CD4-positive, alpha-beta memory T cell (primary cell): ENCODE data around the gene VAMP1. TPM values are rescaled to one million over a fixed set of nuclear protein-coding genes. Genes with fewer than 3 reads are reported as not detected.
"Not testable (repeated sequence)": the region's sequence is repeated elsewhere in the genome, so short reads cannot be mapped to it uniquely, and the experiment has no call there.

Source experiments
- CTCF ChIA-PET: fragments of 350-600 bp; sonication (Branson Sonifier 250); formaldehyde crosslinking; loops from one replicate; lab custom pipeline; 2021; ENCODE audit warnings: inconsistent platforms; ENCODE audit not compliant: partially characterized antibody; lab: Charles Lee
- POLR2A ChIA-PET: fragments of 350-600 bp; sonication (Branson Sonifier 250); formaldehyde crosslinking; loops from one replicate; lab custom pipeline; 2021; ENCODE audit not compliant: partially characterized antibody; lab: Charles Lee
- DNase-seq, 5 donors: peaks; one replicate each; pipeline versions ENCODE4 v3.0.0 to v3.0.0-alpha.2; 2020 to 2022; ENCODE audit warnings: mixed read lengths in 1 of 5
- H3K27ac ChIP-seq: one replicate; pipeline ENCODE4 v1.7.0; 2013; ENCODE audit warnings: low read depth, low read length
- H3K27me3 ChIP-seq: 2 replicates; pipeline ENCODE4 v1.7.0; 2013; ENCODE audit warnings: mild to moderate bottlenecking, low read length, moderate library complexity; ENCODE audit not compliant: insufficient read depth
- H3K36me3 ChIP-seq: 2 replicates; pipeline ENCODE4 v1.7.0; 2013; ENCODE audit warnings: mild to moderate bottlenecking, low read length, moderate library complexity; ENCODE audit not compliant: insufficient read depth
- H3K4me1 ChIP-seq: 2 replicates; pipeline ENCODE4 v1.7.0; 2013; ENCODE audit warnings: mild to moderate bottlenecking, low read length, moderate library complexity; ENCODE audit not compliant: insufficient read depth
- H3K4me3 ChIP-seq, 2 donors: one replicate each; pipeline ENCODE4 v1.7.0; 2013; ENCODE audit warnings: low read length in 2 of 2, mild to moderate bottlenecking in 1 of 2
- H3K9me3 ChIP-seq, 2 donors: one replicate each; pipeline ENCODE4 v1.7.0; 2013; ENCODE audit warnings: low read length in 2 of 2, control low read depth in 1 of 2; ENCODE audit not compliant: control insufficient read depth in 1 of 2
- H3K27ac Mint-ChIP-seq, 7 donors: one replicate each; pipeline ENCODE4 v1.8.0; 2020 to 2021; ENCODE audit warnings: mixed read lengths in 7 of 7, mild to moderate bottlenecking in 6 of 7, inconsistent platforms in 3 of 7, moderate library complexity in 3 of 7
- H3K27me3 Mint-ChIP-seq, 2 donors: one replicate each; pipeline ENCODE4 v1.8.0; 2020 to 2021; ENCODE audit warnings: mixed read lengths in 2 of 2
- H3K36me3 Mint-ChIP-seq, 2 donors: one replicate each; pipeline ENCODE4 v1.8.0; 2020 to 2021; ENCODE audit warnings: mixed read lengths in 2 of 2, inconsistent platforms in 1 of 2, mild to moderate bottlenecking in 1 of 2
- H3K4me1 Mint-ChIP-seq, 4 donors: one replicate each; pipeline ENCODE4 v1.8.0; 2020 to 2021; ENCODE audit warnings: mixed read lengths in 4 of 4, mild to moderate bottlenecking in 1 of 4
- H3K4me3 Mint-ChIP-seq, 8 donors: one replicate each; pipeline ENCODE4 v1.8.0; 2020 to 2021; ENCODE audit warnings: mixed read lengths in 8 of 8, mild to moderate bottlenecking in 7 of 8, moderate library complexity in 6 of 8, inconsistent platforms in 3 of 8
- H3K9me3 Mint-ChIP-seq, 8 donors: one replicate each; pipeline ENCODE4 v1.8.0; 2020 to 2021; ENCODE audit warnings: mixed read lengths in 8 of 8, mild to moderate bottlenecking in 5 of 8, inconsistent platforms in 3 of 8, moderate library complexity in 1 of 8
- intact Hi-C: fragments of 100-400 bp; cut with micrococcal nuclease; formaldehyde crosslinking; loops from one replicate; pipeline ENCODE4 v1.15.1; 2023
- polyA plus RNA-seq, 2 donors: library from polyadenylated mRNA; unstranded; fragments of 300-500 nt; fragmentation: Illumina TruSeq; gene quantifications; one replicate each; pipeline ENCODE4 v1.2.3, GENCODE V29; 2021
- total RNA-seq, 2 experiments: library from RNA; stranded (reverse); gene quantifications; one replicate each; pipeline ENCODE4 v1.2.3, GENCODE V29; 2021

VAMP1 gene
- total and polyA plus RNA-seq, 4 experiments from 2014 or later = 10.3 to 101 (median 54.9) TPM

GRCh38 chr12:6488240-6488639 is 17.8 kb upstream of the VAMP1 start:
- H3K27ac ChIP-seq = no peak overlapping the region
- Mint-ChIP-seq H3K27me3 (no peaks in the 10 kb centered on the region), H3K9me3 (peaks cover 0 to under 1% (median 0%) of the 10 kb centered on the region in 8 donors), H3K4me3 (no peak overlapping the region), H3K4me1 (peaks cover 3 to 16% (median 12%) of the 10 kb centered on the region in 4 donors), H3K27ac (no peak overlapping the region), H3K36me3 (peaks cover 7 to 9% of the 10 kb centered on the region in 2 donors)
- POLR2A ChIA-PET = interaction anchor here (0.6 to 2.1 kb wide), 2 partner anchors 18 to 22 kb away, joined by 3 to 12 read pairs; partner anchors contain the start of gene VAMP1
- H3K4me1 ChIP-seq = peaks cover 10% of the 10 kb centered on the region
- DNase-seq = no peak
- intact Hi-C loops = no loop called here
- H3K36me3 ChIP-seq = no peaks in the 10 kb centered on the region
- CTCF ChIA-PET = interaction anchor here (0.9 to 2.1 kb wide), 3 partner anchors 23 to 76 kb away, joined by 3 to 6 read pairs (median 6); no protein-coding TSS in a partner anchor
- H3K4me3 ChIP-seq = no peak overlapping the region
- H3K27me3 ChIP-seq = no peaks in the 10 kb centered on the region
- no peaks in the 10 kb centered on the region for H3K9me3 ChIP-seq

- no peaks in the 10 kb centered on the region for H3K4me1 ChIP-seq
- Mint-ChIP-seq H3K27ac (no peak overlapping the region), H3K36me3 (no peaks in the 10 kb centered on the region), H3K9me3 (peaks cover 0 to 3% (median 0%) of the 10 kb centered on the region in 8 donors), H3K27me3 (peaks cover 0 to 2% of the 10 kb centered on the region in 2 donors), H3K4me3 (no peak overlapping the region), H3K4me1 (no peaks in the 10 kb centered on the region)
- no peaks in the 10 kb centered on the region for H3K9me3 ChIP-seq
- H3K36me3 ChIP-seq = no peaks in the 10 kb centered on the region
- H3K27me3 ChIP-seq = no peaks in the 10 kb centered on the region
- no peak for DNase-seq
- ChIA-PET CTCF (interaction anchor here (0.5 kb wide), 1 partner anchor 28 kb away, joined by 3 read pairs; no protein-coding TSS in a partner anchor), POLR2A (no interaction called here)
- H3K27ac ChIP-seq = no peak overlapping the region
- intact Hi-C loops = no loop called here
- no peak overlapping the region for H3K4me3 ChIP-seq
Measured at GRCh38 chr12:6478416-6478815, 7.9 kb upstream of the VAMP1 start.

GRCh38 chr12:6477601-6478377 is 7.3 kb upstream of the VAMP1 start:
- H3K27ac ChIP-seq, DNase-seq, H3K27me3 Mint-ChIP-seq, H3K9me3 Mint-ChIP-seq, H3K27me3 ChIP-seq, H3K9me3 ChIP-seq, H3K36me3 ChIP-seq, intact Hi-C loops, H3K36me3 Mint-ChIP-seq, H3K27ac Mint-ChIP-seq, H3K4me3 Mint-ChIP-seq, H3K4me3 ChIP-seq, H3K4me1 ChIP-seq, H3K4me1 Mint-ChIP-seq: not testable (repeated sequence)
- CTCF ChIA-PET = interaction anchor here (0.9 kb wide), 1 partner anchor 80 kb away, joined by 3 read pairs; no protein-coding TSS in a partner anchor
- POLR2A ChIA-PET = interaction anchor here (0.6 kb wide), 1 partner anchor 60 kb away, joined by 3 read pairs; no protein-coding TSS in a partner anchor

GRCh38 chr12:6476489-6476888 is 6.0 kb upstream of the VAMP1 start:
- peaks cover 1% of the 10 kb centered on the region for H3K4me1 ChIP-seq
- H3K4me1 Mint-ChIP-seq = peaks cover 0 to 3% (median under 1%) of the 10 kb centered on the region in 4 donors
- intact Hi-C loops = no loop called here
- no peaks in the 10 kb centered on the region for H3K9me3 ChIP-seq
- DNase-seq = no peak
- no peak overlapping the region for H3K4me3 ChIP-seq
- H3K27ac Mint-ChIP-seq = no peak overlapping the region
- H3K27ac ChIP-seq = no peak overlapping the region
- H3K27me3 ChIP-seq = no peaks in the 10 kb centered on the region
- H3K9me3 Mint-ChIP-seq = peaks cover 0 to 3% (median 0%) of the 10 kb centered on the region in 8 donors
- no peaks in the 10 kb centered on the region for H3K36me3 ChIP-seq
- H3K36me3 Mint-ChIP-seq = no peaks in the 10 kb centered on the region
- no peak overlapping the region for H3K4me3 Mint-ChIP-seq
- ChIA-PET CTCF (no interaction called here), POLR2A (no interaction called here)
- H3K27me3 Mint-ChIP-seq = peaks cover 0 to 2% of the 10 kb centered on the region in 2 donors

GRCh38 chr12:6475233-6475975 is 4.9 kb upstream of the VAMP1 start:
- H3K9me3 ChIP-seq = not testable (repeated sequence)

GRCh38 chr12:6472491-6472890 is 2.0 kb upstream of the VAMP1 start:
- CTCF ChIA-PET = interaction anchor here (1.4 kb wide), 1 partner anchor 28 kb away, joined by 3 read pairs; no protein-coding TSS in a partner anchor
- H3K4me3 Mint-ChIP-seq = peak overlapping the region in 1 of 8 donors; percentile 4

More at GRCh38 chr12:6475233-6475975, 4.9 kb upstream of the VAMP1 start:
- H3K27me3 ChIP-seq, CTCF ChIA-PET, DNase-seq, H3K27me3 Mint-ChIP-seq, H3K36me3 ChIP-seq, H3K4me3 Mint-ChIP-seq, H3K4me3 ChIP-seq, H3K27ac ChIP-seq, H3K4me1 ChIP-seq, H3K9me3 Mint-ChIP-seq, POLR2A ChIA-PET, intact Hi-C loops, H3K36me3 Mint-ChIP-seq: not testable (repeated sequence)
- H3K4me1 Mint-ChIP-seq = peaks cover 4 to 11% (median 8%) of the 10 kb centered on the region in 4 donors
- peak overlapping the region in 1 of 7 donors; percentile 70 for H3K27ac Mint-ChIP-seq

More at GRCh38 chr12:6472491-6472890, 2.0 kb upstream of the VAMP1 start:
- intact Hi-C loops = no loop called here
- H3K27me3 Mint-ChIP-seq = peaks cover 0 to 2% of the 10 kb centered on the region in 2 donors
- Histone ChIP-seq H3K4me3 (no peak overlapping the region), H3K4me1 (peaks cover 28% of the 10 kb centered on the region), H3K9me3 (no peaks in the 10 kb centered on the region), H3K36me3 (no peaks in the 10 kb centered on the region), H3K27ac (no peak overlapping the region), H3K27me3 (no peaks in the 10 kb centered on the region)
- DNase-seq = no peak
- H3K9me3 Mint-ChIP-seq = peaks cover 0 to 3% (median 0%) of the 10 kb centered on the region in 8 donors
- POLR2A ChIA-PET = interaction anchor here (0.6 to 4.7 kb wide), 6 partner anchors 9 to 132 kb away, joined by 4 to 107 read pairs (median 82); partner anchors contain the start of genes CD27, MRPL51 and TNFRSF1A
- peaks cover 23 to 38% (median 30%) of the 10 kb centered on the region in 4 donors for H3K4me1 Mint-ChIP-seq
- peaks cover 5 to 16% of the 10 kb centered on the region in 2 donors for H3K36me3 Mint-ChIP-seq
- H3K27ac Mint-ChIP-seq = peak overlapping the region in 1 of 7 donors; percentile 90
